Activated naive CD4-positive, alpha-beta T cell treated with anti-CD3 and anti-CD28 coated beads, Interleukin-2, amount 10 ng/mL, durations not matched to agents 7 days and 5 days (primary cell): Measurements from ENCODE around the gene TICAM1.

Experiments used
- CTCF ChIA-PET: fragments of 350-600 bp; sonication (Branson Sonifier 250); formaldehyde crosslinking; loops from one replicate; lab custom pipeline; 2021; ENCODE audit warnings: antibody characterized with exemption; lab: Charles Lee
- DNase-seq: peaks from one replicate; pipeline ENCODE4 v3.0.0-alpha.2; 2020
- H3K27ac Mint-ChIP-seq: one replicate; pipeline ENCODE4 v1.8.0; 2021; ENCODE audit warnings: mild to moderate bottlenecking, moderate library complexity, mixed read lengths
- H3K27me3 Mint-ChIP-seq: one replicate; pipeline ENCODE4 v1.8.0; 2021; ENCODE audit warnings: mild to moderate bottlenecking, mixed read lengths
- H3K36me3 Mint-ChIP-seq: one replicate; pipeline ENCODE4 v1.8.0; 2021; ENCODE audit warnings: mixed read lengths
- H3K4me1 Mint-ChIP-seq: one replicate; pipeline ENCODE4 v1.8.0; 2021; ENCODE audit warnings: mixed read lengths
- H3K4me3 Mint-ChIP-seq: one replicate; pipeline ENCODE4 v1.8.0; 2021; ENCODE audit warnings: mild to moderate bottlenecking, moderate library complexity, mixed read lengths
- H3K9me3 Mint-ChIP-seq: one replicate; pipeline ENCODE4 v1.8.0; 2021; ENCODE audit warnings: mixed read lengths

TICAM1 gene

DNA sequence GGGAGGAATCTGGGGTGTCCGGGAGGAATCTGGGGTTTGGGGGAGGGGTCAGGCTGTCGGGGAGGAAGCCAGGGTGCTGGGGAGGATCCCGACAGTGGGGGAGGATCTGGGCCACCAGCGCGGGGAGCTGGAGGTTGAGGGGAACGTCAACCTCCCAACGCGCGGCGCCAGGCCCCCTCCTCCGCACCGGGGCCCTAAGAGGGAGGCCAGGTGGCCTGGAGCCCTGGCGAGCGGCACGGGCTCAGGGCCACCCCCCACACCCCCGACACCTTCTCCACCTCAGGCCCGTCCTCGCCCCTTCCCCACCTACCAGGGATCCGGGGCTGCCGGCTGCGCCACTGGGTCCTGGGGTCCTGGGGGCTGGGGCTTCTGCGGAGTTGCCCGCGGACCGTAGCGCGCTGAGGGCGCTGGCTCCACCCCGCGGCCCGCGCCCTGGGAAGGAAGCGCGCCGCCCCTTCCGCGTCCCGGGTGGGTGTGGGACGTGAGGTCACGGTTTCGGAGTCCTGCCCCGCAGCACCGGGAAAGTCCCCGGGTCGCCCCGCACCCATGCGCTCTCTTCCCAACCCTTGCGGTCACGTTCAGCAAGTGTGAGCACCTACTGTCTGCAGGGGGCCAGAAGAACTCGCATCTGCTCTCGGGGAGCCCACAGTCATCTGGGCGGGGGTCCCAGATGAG lies at the start of gene TICAM1:
Gene TICAM1, minus strand, starts transcription at position 409 of the 675 bp plus-strand sequence. CDS start 13,335 bp downstream, outside the sequence.
- peak; percentile 84 for DNase-seq
- Mint-ChIP-seq H3K27ac (peak within 1 kb of the TSS; percentile 90), H3K4me3 (peak within 1 kb of the TSS; percentile 91), H3K27me3 (peaks cover 4% of the 10 kb centered on the region), H3K9me3 (no peaks in the 10 kb centered on the region), H3K36me3 (peaks cover 10% of the 10 kb centered on the region), H3K4me1 (peaks cover 35% of the 10 kb centered on the region)
- CTCF ChIA-PET = interaction anchor here (0.6 to 3.5 kb wide), 4 partner anchors 12 to 80 kb away, joined by 3 to 21 read pairs (median 4); no protein-coding TSS in a partner anchor

GRCh38 chr19:4879041-4879440 lies 47.5 kb upstream of the TICAM1 start:
- CTCF ChIA-PET = interaction anchor here (0.9 kb wide), 1 partner anchor 11 kb away, joined by 3 read pairs; no protein-coding TSS in a partner anchor
- H3K4me3 Mint-ChIP-seq = no peak overlapping the region
- no peak for DNase-seq
- no peaks in the 10 kb centered on the region for H3K9me3 Mint-ChIP-seq
- no peak overlapping the region for H3K27ac Mint-ChIP-seq
- no peaks in the 10 kb centered on the region for H3K36me3 Mint-ChIP-seq
- H3K27me3 Mint-ChIP-seq = peaks cover 22% of the 10 kb centered on the region
- peaks cover 6% of the 10 kb centered on the region for H3K4me1 Mint-ChIP-seq

DNA sequence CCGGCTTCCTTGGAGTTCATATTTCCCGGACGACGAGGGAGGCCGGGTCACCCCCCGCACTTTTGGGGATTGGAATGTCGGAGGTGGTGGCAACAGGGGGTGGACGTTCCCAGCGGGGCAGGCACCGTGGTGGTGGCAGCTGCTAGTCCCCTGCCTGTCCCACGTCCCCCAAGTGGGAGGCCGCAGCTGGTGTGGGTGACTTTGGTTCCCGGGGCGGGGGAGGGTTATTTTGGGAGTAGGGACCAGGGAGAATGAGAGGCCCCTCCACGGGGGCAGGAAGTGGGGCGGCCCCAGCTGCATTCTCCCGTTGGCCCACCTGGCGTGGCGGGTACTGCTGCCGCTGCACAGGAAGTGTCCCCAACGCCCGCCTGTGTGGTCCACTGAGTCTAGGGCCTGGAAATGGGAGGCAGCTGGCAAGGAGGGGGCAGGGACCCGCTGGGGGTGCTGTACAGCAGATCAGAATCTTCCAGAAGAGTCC lies 47.0 kb upstream of the TICAM1 start:
- no peak for DNase-seq
- Mint-ChIP-seq H3K27me3 (peaks cover 26% of the 10 kb centered on the region), H3K4me3 (no peak overlapping the region), H3K36me3 (no peaks in the 10 kb centered on the region), H3K4me1 (peaks cover 6% of the 10 kb centered on the region), H3K9me3 (no peaks in the 10 kb centered on the region), H3K27ac (no peak overlapping the region)
- CTCF ChIA-PET = interaction anchor here (0.9 kb wide), 1 partner anchor 10 kb away, joined by 3 read pairs; no protein-coding TSS in a partner anchor

GRCh38 chr19:4877753-4878490 lies 46.4 kb upstream of the TICAM1 start:
- no peaks in the 10 kb centered on the region for H3K9me3 Mint-ChIP-seq
- peaks cover 6% of the 10 kb centered on the region for H3K4me1 Mint-ChIP-seq
- no peak overlapping the region for H3K27ac Mint-ChIP-seq
- CTCF ChIA-PET = interaction anchor here (0.9 kb wide), 1 partner anchor 9 kb away, joined by 3 read pairs; no protein-coding TSS in a partner anchor
- H3K4me3 Mint-ChIP-seq = no peak overlapping the region
- DNase-seq = no peak
- no peaks in the 10 kb centered on the region for H3K36me3 Mint-ChIP-seq
- peaks cover 32% of the 10 kb centered on the region for H3K27me3 Mint-ChIP-seq

GRCh38 chr19:4873930-4874329 lies 42.4 kb upstream of the TICAM1 start:
- H3K4me1 Mint-ChIP-seq = peaks cover 18% of the 10 kb centered on the region
- CTCF ChIA-PET = interaction anchor here (1.7 to 9.0 kb wide), 5 partner anchors 34 to 156 kb away, joined by 5 to 80 read pairs (median 18); no protein-coding TSS in a partner anchor
- no peaks in the 10 kb centered on the region for H3K9me3 Mint-ChIP-seq
- H3K27me3 Mint-ChIP-seq = peaks cover 54% of the 10 kb centered on the region
- no peak overlapping the region for H3K4me3 Mint-ChIP-seq
- no peak for DNase-seq
- no peaks in the 10 kb centered on the region for H3K36me3 Mint-ChIP-seq
- no peak overlapping the region for H3K27ac Mint-ChIP-seq

DNA sequence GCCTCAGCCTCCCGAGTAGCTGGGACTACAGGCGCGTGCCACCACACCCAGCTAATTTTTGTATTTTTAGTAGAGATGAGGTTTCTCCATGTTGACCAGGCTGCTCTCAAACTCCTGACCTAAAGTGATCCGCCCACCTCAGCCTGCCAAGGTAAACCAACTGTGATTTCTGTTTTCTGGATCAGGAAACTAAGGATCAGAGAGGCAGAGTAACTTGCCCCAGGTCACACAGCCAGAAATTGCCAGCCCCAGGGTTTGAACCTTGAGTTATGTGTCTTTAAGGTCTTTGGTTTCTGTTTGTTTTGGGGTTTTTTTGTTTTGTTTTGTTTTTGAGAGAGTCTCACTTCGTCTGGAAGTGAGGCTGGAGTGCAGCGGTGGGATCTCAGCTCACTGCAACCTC lies 40.2 kb upstream of the TICAM1 start:
- no peak overlapping the region for H3K27ac Mint-ChIP-seq
- no peak for DNase-seq
- H3K4me1 Mint-ChIP-seq = peaks cover 26% of the 10 kb centered on the region
- H3K27me3 Mint-ChIP-seq = peaks cover 42% of the 10 kb centered on the region
- no peaks in the 10 kb centered on the region for H3K36me3 Mint-ChIP-seq
- no peak overlapping the region for H3K4me3 Mint-ChIP-seq
- CTCF ChIA-PET = interaction anchor here (0.9 to 9.0 kb wide), 6 partner anchors 36 to 158 kb away, joined by 3 to 80 read pairs (median 16); no protein-coding TSS in a partner anchor
- H3K9me3 Mint-ChIP-seq = no peaks in the 10 kb centered on the region

- Mint-ChIP-seq H3K9me3 (no peaks in the 10 kb centered on the region), H3K4me3 (no peak overlapping the region)
These were observed 38.7 kb upstream of the TICAM1 start for GRCh38 chr19:4870025-4870700.

DNA sequence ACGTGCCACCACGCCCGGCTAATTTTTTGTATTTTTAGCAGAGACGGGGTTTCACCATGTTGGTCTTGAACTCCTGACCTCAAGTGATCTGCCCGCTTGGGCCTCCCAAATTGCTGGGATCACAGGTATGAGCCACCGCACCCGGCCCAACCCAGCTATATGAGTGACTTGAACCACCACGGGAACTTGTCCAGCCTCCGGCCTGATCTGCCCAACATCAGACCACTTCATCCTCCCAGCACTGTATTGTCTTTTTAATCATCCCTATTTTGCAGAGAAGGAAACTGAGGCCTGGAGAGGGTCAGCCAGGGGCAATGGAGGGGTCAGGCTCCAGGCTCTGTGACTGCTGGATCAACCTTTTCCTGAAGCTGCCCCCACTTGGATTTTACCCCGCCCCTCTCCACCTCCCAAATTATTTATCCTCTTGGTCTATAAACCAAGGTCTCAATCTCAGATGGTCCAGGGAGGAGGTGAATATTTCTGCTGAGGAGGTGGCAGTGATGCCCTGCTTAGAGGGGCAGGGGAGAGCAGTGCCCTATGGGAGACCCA lies 36.8 kb upstream of the TICAM1 start:
- Mint-ChIP-seq H3K27ac (no peak overlapping the region), H3K4me1 (peaks cover 31% of the 10 kb centered on the region), H3K4me3 (peak overlapping the region; percentile 74), H3K27me3 (peaks cover 31% of the 10 kb centered on the region), H3K36me3 (no peaks in the 10 kb centered on the region), H3K9me3 (no peaks in the 10 kb centered on the region)
- CTCF ChIA-PET = interaction anchor here (1.0 to 9.0 kb wide), 6 partner anchors 9 to 162 kb away, joined by 3 to 80 read pairs (median 4); no protein-coding TSS in a partner anchor
- no peak for DNase-seq

More at GRCh38 chr19:4870025-4870700, 38.7 kb upstream of the TICAM1 start:
- Mint-ChIP-seq H3K27me3 (peaks cover 37% of the 10 kb centered on the region), H3K4me1 (peaks cover 31% of the 10 kb centered on the region), H3K36me3 (no peaks in the 10 kb centered on the region), H3K27ac (peak overlapping the region; percentile 63)
- DNase-seq = peak; percentile 29
- CTCF ChIA-PET = interaction anchor here (0.9 to 9.0 kb wide), 3 partner anchors 19 to 160 kb away, joined by 3 to 80 read pairs (median 74); no protein-coding TSS in a partner anchor

DNA sequence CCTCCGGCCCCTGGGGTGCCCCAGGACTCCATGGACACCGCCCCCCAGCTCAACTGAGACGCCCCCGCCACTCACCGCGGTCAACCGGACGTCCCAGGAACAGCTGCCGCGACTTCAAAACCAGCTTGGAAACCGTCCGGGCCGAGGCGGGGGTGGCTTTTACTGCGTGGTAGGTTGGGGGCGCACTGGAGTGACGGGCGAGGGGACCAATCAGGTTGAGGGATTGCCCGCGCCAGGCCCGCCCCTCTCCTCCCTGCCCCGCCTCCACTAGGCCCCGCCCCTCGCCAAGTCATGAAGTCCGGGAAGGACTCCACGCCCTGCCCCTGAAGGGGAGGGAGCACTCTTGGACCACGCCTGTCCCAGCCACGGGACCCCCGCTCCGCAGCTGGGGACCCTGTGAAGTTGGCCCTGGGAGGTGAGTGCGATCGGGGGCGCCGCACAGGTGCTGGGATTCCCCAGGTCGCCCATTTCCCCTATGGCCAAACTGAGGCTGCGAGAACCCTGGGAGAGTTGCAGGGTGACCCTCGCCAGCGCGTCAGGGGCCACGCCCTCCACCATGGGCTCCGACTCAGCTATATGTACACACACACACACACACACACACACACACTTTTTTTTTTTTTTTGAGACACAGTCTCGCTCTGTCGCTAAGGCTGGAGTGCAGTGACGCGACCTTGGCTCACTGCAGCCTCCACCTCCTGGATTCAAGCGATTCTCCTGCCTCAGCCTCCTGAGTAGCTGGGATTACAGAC lies 36.2 kb upstream of the TICAM1 start, which contains the start of gene PLIN3:
Gene PLIN3, minus strand, starts transcription at position 134 of the 752 bp plus-strand sequence. CDS start 6,273 bp downstream, outside the sequence.
- Mint-ChIP-seq H3K27me3 (peaks cover 25% of the 10 kb centered on the region), H3K9me3 (no peaks in the 10 kb centered on the region), H3K27ac (peak within 1 kb of the TSS; percentile 70), H3K4me3 (peak within 1 kb of the TSS; percentile 74), H3K4me1 (peaks cover 30% of the 10 kb centered on the region), H3K36me3 (no peaks in the 10 kb centered on the region)
- DNase-seq = peak; percentile 95
- CTCF ChIA-PET = interaction anchor here (1.3 to 9.0 kb wide), 5 partner anchors 11 to 162 kb away, joined by 3 to 80 read pairs (median 7); no protein-coding TSS in a partner anchor

- Mint-ChIP-seq H3K36me3 (no peaks in the 10 kb centered on the region), H3K4me1 (peaks cover 27% of the 10 kb centered on the region), H3K27me3 (peaks cover 16% of the 10 kb centered on the region), H3K9me3 (no peaks in the 10 kb centered on the region), H3K4me3 (peak overlapping the region; percentile 74), H3K27ac (peak overlapping the region; percentile 67)
- peak; percentile 64 for DNase-seq
- CTCF ChIA-PET = interaction anchor here (0.7 to 9.0 kb wide), 7 partner anchors 15 to 163 kb away, joined by 3 to 80 read pairs (median 4); no protein-coding TSS in a partner anchor
These were observed 35.3 kb upstream of the TICAM1 start for GRCh38 chr19:4866595-4867424.

GRCh38 chr19:4861147-4861546 lies 29.6 kb upstream of the TICAM1 start:
- Mint-ChIP-seq H3K27me3 (no peaks in the 10 kb centered on the region), H3K27ac (no peak overlapping the region), H3K9me3 (no peaks in the 10 kb centered on the region), H3K36me3 (peaks cover 1% of the 10 kb centered on the region), H3K4me1 (peaks cover under 1% of the 10 kb centered on the region), H3K4me3 (no peak overlapping the region)
- CTCF ChIA-PET = no interaction called here
- no peak for DNase-seq

DNA sequence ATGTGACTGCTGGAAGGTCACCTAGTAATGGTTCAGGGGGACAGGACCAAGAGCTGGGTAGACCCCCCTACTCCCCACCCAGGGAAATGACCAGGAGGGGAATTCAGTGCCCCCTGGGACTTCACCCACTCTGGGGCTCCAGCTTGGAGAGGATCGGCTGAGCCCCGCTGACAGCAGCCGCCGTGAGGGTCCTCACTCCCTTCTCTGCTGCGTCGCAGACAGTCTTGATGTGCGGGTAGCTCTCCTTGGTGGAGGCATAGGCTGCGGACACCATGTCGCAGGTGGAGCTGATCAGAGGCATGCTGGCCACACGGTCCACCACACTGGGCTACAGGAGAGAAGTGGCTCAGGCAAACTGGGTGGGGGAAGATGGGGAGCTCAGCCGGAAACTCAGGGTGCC lies 28.2 kb upstream of the TICAM1 start:
- no peak for DNase-seq
- H3K4me1 Mint-ChIP-seq = no peaks in the 10 kb centered on the region
- H3K27me3 Mint-ChIP-seq = no peaks in the 10 kb centered on the region
- H3K9me3 Mint-ChIP-seq = no peaks in the 10 kb centered on the region
- H3K36me3 Mint-ChIP-seq = peaks cover 4% of the 10 kb centered on the region
- CTCF ChIA-PET = interaction anchor here (0.7 to 1.3 kb wide), 3 partner anchors 9 to 50 kb away, joined by 4 to 6 read pairs (median 4); no protein-coding TSS in a partner anchor
- no peak overlapping the region for H3K4me3 Mint-ChIP-seq
- no peak overlapping the region for H3K27ac Mint-ChIP-seq
